Measurements from ENCODE around the gene PASD1. TPM values are rescaled to one million over a fixed set of nuclear protein-coding genes. Genes with fewer than 3 reads are reported as not detected.
"Not testable (repeated sequence)": the region's sequence is repeated elsewhere in the genome, so short reads cannot be mapped to it uniquely, and the experiment has no call there.

Gene PASD1
- total RNA-seq, 1 donor from 2014 or later: not detected

GRCh38 chrX:151552743-151553142 lies 10.7 kb upstream of the PASD1 start:
- Mint-ChIP-seq H3K36me3 (ENCODE audit: low read depth) (peaks cover 2% of the 10 kb centered on the region), H3K4me1 (no peaks in the 10 kb centered on the region), H3K27ac (ENCODE audit: unreplicated experiment) (no peak overlapping the region), H3K27me3 (ENCODE audit: low read depth) (no peaks in the 10 kb centered on the region), H3K9me3 (peaks cover 13% of the 10 kb centered on the region), H3K4me3 (no peak overlapping the region)
- TF ChIP-seq CTCF (conservative IDR thresholded peaks at IDR 0.05): no peak
- DNase-seq (ENCODE audit: low read depth, low spot score): no peak

GRCh38 chrX:151555301-151555700 lies 8.2 kb upstream of the PASD1 start:
- peaks cover 13% of the 10 kb centered on the region for H3K9me3 Mint-ChIP-seq
- not testable (repeated sequence) for DNase-seq (ENCODE audit: low read depth, low spot score); H3K27me3 Mint-ChIP-seq (ENCODE audit: low read depth); H3K4me3 Mint-ChIP-seq; H3K36me3 Mint-ChIP-seq (ENCODE audit: low read depth); H3K27ac Mint-ChIP-seq (ENCODE audit: unreplicated experiment); H3K4me1 Mint-ChIP-seq

DNA sequence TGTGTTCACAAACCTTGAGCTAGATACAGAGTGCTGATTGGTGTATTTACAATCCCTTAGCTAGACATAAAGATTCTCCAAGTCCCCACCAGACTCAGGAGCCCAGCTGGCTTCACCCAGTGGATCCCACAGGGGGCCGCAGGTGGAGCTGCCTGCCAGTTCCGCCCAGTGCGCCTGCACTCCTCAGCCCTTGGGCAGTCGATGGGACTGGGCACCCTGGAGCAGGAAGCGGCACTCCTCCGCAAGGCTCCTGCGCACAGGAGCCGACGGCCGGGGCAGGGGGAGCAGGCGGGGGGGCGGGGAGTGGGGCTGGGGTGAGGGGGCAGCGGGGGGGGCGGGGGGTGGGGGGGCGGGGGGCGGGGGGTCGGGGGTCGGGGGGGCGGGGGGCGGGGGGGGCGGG lies 990 bp upstream of the PASD1 start:
- H3K27ac Mint-ChIP-seq (ENCODE audit: unreplicated experiment); H3K4me1 Mint-ChIP-seq; H3K27me3 Mint-ChIP-seq (ENCODE audit: low read depth); H3K9me3 Mint-ChIP-seq; H3K4me3 Mint-ChIP-seq; DNase-seq (ENCODE audit: low read depth, low spot score); H3K36me3 Mint-ChIP-seq (ENCODE audit: low read depth): not testable (repeated sequence)

GRCh38 chrX:151563003-151563402 lies 472 bp upstream of the PASD1 start:
- H3K9me3 Mint-ChIP-seq; H3K4me1 Mint-ChIP-seq; H3K27me3 Mint-ChIP-seq (ENCODE audit: low read depth); DNase-seq (ENCODE audit: low read depth, low spot score); H3K4me3 Mint-ChIP-seq; H3K36me3 Mint-ChIP-seq (ENCODE audit: low read depth); H3K27ac Mint-ChIP-seq (ENCODE audit: unreplicated experiment): not testable (repeated sequence)

DNA sequence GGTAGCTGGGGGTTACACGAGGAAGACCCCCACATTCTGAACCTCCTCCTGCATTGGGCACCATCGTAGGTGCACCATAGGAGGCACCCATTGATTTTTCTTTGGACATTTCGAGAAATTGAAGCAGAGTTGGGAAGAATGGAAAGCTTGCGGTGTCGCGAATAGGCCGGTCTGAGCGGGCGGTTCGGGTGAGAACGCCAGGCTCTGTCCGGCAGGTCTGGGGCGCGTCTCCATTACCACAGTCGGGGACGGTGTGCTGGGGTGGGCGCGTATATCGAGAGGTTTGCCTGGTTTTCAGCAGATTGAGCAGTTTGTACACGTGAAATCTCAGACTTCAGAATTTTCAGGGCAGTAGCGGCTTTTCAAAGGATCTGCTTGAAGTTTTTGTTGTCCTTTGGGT lies 560 bp downstream of the PASD1 start:
- DNase-seq (ENCODE audit: low read depth, low spot score): no peak
- H3K4me3 Mint-ChIP-seq: no peak overlapping the region
- H3K9me3 Mint-ChIP-seq: peaks cover 7% of the 10 kb centered on the region
- peak overlapping the region; percentile 78 for H3K27ac Mint-ChIP-seq (ENCODE audit: unreplicated experiment)
- no peaks in the 10 kb centered on the region for H3K27me3 Mint-ChIP-seq (ENCODE audit: low read depth)
- no peaks in the 10 kb centered on the region for H3K4me1 Mint-ChIP-seq
- H3K36me3 Mint-ChIP-seq (ENCODE audit: low read depth): peaks cover 7% of the 10 kb centered on the region
- no peak for TF ChIP-seq CTCF (conservative IDR thresholded peaks at IDR 0.05)

DNA sequence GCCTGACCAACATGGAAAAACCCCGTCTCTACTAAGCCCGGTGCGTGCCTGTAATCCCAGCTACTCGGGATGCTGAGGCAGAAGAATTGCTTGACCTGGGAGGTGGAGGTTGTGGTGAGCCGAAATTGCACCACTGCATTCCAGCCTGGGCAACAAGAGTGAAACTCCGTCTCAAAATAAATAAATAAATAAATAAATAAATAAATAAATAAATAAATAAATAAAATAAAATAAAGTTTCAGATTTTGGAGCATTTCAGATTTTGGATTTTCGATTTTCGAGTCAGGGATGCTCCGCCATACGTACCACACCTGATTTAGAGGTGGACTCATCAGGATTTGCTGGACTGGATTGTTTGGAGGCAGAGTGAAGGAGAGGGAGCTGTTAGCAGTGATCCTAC lies 3.4 kb downstream of the PASD1 start:
- not testable (repeated sequence) for H3K4me3 Mint-ChIP-seq; H3K27ac Mint-ChIP-seq (ENCODE audit: unreplicated experiment); DNase-seq (ENCODE audit: low read depth, low spot score); H3K36me3 Mint-ChIP-seq (ENCODE audit: low read depth); H3K9me3 Mint-ChIP-seq; H3K27me3 Mint-ChIP-seq (ENCODE audit: low read depth)
- peaks cover 11% of the 10 kb centered on the region for H3K4me1 Mint-ChIP-seq

- DNase-seq (ENCODE audit: low read depth, low spot score): no peak
- Mint-ChIP-seq H3K4me1 (peaks cover 11% of the 10 kb centered on the region), H3K27ac (ENCODE audit: unreplicated experiment) (no peak overlapping the region), H3K36me3 (ENCODE audit: low read depth) (no peaks in the 10 kb centered on the region), H3K4me3 (no peak overlapping the region), H3K9me3 (peaks cover 3% of the 10 kb centered on the region), H3K27me3 (ENCODE audit: low read depth) (peaks cover 4% of the 10 kb centered on the region)
- no peak for TF ChIP-seq CTCF (conservative IDR thresholded peaks at IDR 0.05)
Measured at GRCh38 chrX:151570561-151570960, 7.1 kb downstream of the PASD1 start.

DNA sequence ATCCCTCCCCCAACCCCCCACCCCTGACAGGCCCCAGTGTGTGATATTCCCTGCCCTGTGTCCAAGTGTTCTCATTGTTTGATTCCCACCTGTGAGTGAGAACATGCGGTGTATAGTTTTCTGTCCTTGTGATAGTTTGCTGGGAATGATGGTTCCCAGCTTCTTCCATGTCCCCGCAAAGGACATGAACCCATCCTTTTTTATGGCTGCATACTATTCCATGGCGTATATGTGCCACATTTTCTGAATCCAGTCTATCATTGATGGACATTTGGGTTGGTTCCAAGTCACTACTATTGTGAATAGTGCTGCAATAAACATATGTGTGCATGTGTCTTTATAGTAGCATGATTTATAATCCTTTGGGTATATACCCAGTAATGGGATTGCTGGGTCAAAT lies 29.9 kb downstream of the PASD1 start:
- not testable (repeated sequence) for H3K27me3 Mint-ChIP-seq (ENCODE audit: low read depth); H3K4me1 Mint-ChIP-seq; H3K9me3 Mint-ChIP-seq; DNase-seq (ENCODE audit: low read depth, low spot score); H3K27ac Mint-ChIP-seq (ENCODE audit: unreplicated experiment); H3K36me3 Mint-ChIP-seq (ENCODE audit: low read depth); H3K4me3 Mint-ChIP-seq

Measured in neural crest cell (in vitro differentiated cells).